Measurements from ENCODE around the gene RAPGEF2. TPM values are rescaled to one million over a fixed set of nuclear protein-coding genes. Genes with fewer than 3 reads are reported as not detected.

The RAPGEF2 gene
- total and polyA plus RNA-seq, 10 of the 15 experiments (the other 5 are each of a cell fraction or from before 2014, with no cell fraction given), result 0.31 to 24.0 (median 2.9) TPM

DNA sequence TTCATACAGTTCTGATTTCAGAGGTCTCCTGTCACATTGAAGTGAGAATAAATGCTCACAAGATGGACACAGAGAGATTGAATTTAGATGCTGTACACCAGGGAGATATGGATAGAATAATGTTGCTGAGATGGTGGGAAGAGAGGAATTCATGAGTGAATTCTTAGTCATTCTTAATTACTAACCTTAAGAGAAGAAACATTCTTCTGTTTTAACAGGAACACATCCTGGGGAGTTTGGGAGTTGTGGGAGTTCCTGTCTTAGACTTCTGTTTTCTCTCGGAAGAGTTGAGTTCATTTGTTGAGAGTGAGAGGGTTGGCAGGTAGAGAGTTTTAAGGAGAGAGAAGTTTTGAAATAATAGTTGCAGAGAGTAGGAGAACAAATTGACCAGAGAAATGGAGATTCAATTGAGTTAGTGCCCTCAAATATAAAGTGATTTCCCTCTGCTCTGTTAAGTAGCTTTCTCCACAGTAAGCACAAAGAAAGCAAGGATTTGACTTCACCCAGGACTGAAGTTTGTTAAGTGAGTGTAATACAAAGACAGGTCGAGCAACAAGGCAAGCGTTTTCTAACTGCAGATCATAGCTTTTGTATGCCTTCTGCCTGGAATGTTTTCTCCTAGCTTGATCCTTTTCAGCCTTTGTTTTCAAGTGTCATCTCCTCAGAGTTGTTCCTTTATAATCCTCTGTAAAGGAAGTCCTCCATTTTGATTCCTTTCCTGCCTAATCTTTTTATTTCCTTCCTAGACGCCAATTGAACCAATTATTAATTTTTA, 205.9 kb downstream of the RAPGEF2 start:
- H3K4me3 ChIP-seq, result no peak overlapping the region
- no TSS peak for BruUV-seq (replicated peaks)
- H3K4me1 ChIP-seq (ENCODE audit: control insufficient read depth, insufficient read depth, low read length), result no peaks in the 10 kb centered on the region
- no peaks in the 10 kb centered on the region for H3K79me2 ChIP-seq (ENCODE audit: control insufficient read depth, insufficient read depth, low read length)
- H2AFZ ChIP-seq (ENCODE audit: control insufficient read depth, low read depth, low read length), result no peak overlapping the region
- H3K9ac ChIP-seq (ENCODE audit: control insufficient read depth, insufficient read depth, low read length), result no peak overlapping the region
- 82% methylated on average over 4 of the region's 4 CpGs for WGBS (ENCODE audit: insufficient coverage, insufficient replicate concordance, low lambda C conversion rate, missing lambda C conversion rate)
- ChIA-PET CTCF (no interaction called here), RAD21 (ENCODE audit: unreplicated experiment) (no interaction called here), SMC1A (ENCODE audit: uncharacterized antibody, unreplicated experiment) (interaction anchor here (0.6 to 1.0 kb wide), 2 partner anchors 9 to 457 kb away, joined by 3 to 4 read pairs; no protein-coding TSS in a partner anchor), POLR2A (no interaction called here)
- no peak overlapping the region for H3K27ac ChIP-seq (ENCODE audit: control insufficient read depth, insufficient read depth)
- TF ChIP-seq, protein P1, sequence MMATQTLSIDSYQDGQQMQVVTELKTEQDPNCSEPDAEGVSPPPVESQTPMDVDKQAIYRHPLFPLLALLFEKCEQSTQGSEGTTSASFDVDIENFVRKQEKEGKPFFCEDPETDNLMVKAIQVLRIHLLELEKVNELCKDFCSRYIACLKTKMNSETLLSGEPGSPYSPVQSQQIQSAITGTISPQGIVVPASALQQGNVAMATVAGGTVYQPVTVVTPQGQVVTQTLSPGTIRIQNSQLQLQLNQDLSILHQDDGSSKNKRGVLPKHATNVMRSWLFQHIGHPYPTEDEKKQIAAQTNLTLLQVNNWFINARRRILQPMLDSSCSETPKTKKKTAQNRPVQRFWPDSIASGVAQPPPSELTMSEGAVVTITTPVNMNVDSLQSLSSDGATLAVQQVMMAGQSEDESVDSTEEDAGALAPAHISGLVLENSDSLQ (IDR thresholded peaks at IDR 0.05), result no peak
- TF ChIP-seq HDAC2 (IDR thresholded peaks at IDR 0.05) (no peak), ZNF217 (IDR thresholded peaks at IDR 0.05) (no peak), EZH2 (IDR thresholded peaks at IDR 0.05; ENCODE audit: borderline replicate concordance, control insufficient read depth, low read depth, low read length) (no peak)
- H3K27me3 ChIP-seq (replicated peaks in 1 of 2; ENCODE audit: control insufficient read depth in 2 of 2, insufficient read depth in 2 of 2, low read length in 1 of 2), result no peaks in the 10 kb centered on the region
- H3K36me3 ChIP-seq (ENCODE audit: control insufficient read depth in 2 of 2, insufficient read depth in 2 of 2, low read length in 1 of 2), result no peaks in the 10 kb centered on the region
- H4K20me1 ChIP-seq (ENCODE audit: control insufficient read depth, insufficient read depth), result no peaks in the 10 kb centered on the region
- in situ Hi-C loops (cut with MboI) (no loop called here), intact Hi-C loops (cut with micrococcal nuclease; ENCODE audit: unreplicated experiment) (no loop called here)
- H3K4me2 ChIP-seq (ENCODE audit: control insufficient read depth, insufficient read depth), result no peak overlapping the region
- H3K9me3 ChIP-seq (replicated peaks; ENCODE audit: control insufficient read depth, insufficient read depth, low read length), result peaks cover 2% of the 10 kb centered on the region; the same call in 1 of the 3 replicates
- ATAC-seq (no peak), FAIRE-seq (no peak), DNase-seq (ENCODE audit: low read depth, low spot score) (no peak)

DNA sequence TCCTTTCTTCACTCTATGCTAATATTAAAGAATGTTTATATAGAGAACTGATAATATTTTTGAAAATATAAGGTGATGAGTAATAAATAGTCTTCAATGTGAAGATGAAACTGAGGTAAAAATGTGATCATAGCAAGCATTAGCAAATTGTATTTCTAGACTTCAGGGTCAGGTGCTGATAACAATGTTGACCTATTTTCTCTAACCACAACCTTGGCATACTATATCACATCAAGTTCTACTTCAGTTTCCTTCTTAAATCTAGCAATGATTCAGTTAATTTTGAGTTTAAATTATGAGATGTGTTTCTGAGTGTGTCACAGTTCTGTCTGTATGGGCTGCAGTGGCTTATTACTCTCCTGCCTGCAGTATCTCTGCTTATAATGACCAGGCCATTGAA, 209.4 kb downstream of the RAPGEF2 start:
- intact Hi-C loops (cut with micrococcal nuclease; ENCODE audit: unreplicated experiment) (no loop called here), in situ Hi-C loops (cut with MboI) (no loop called here)
- H4K20me1 ChIP-seq (ENCODE audit: control insufficient read depth, insufficient read depth), result no peaks in the 10 kb centered on the region
- DNase-seq (ENCODE audit: low read depth, low spot score) (no peak), ATAC-seq (peak; percentile 41), FAIRE-seq (no peak)
- H3K4me2 ChIP-seq (ENCODE audit: control insufficient read depth, insufficient read depth), result no peak overlapping the region
- H3K79me2 ChIP-seq (ENCODE audit: control insufficient read depth, insufficient read depth, low read length), result no peaks in the 10 kb centered on the region
- no peak for TF ChIP-seq ATF7 (IDR thresholded peaks at IDR 0.05; ENCODE audit: low read depth)
- TF ChIP-seq ASH2L (IDR thresholded peaks at IDR 0.05; ENCODE audit: borderline replicate concordance, low read depth), result no peak
- no peak for TF ChIP-seq MXI1 (IDR thresholded peaks at IDR 0.05; ENCODE audit: low read depth, low read length)
- no peak for TF ChIP-seq RAD21 (IDR thresholded peaks at IDR 0.05; ENCODE audit: insufficient read depth, low read depth, low read length)
- no peak for TF ChIP-seq TAF1 (IDR thresholded peaks at IDR 0.05; ENCODE audit: borderline replicate concordance, low read depth, low read length)
- TF ChIP-seq SREBF1 (IDR thresholded peaks at IDR 0.05; ENCODE audit: low read length), result no peak
- TF ChIP-seq ZBTB11 (CRISPR knock-in tag; IDR thresholded peaks at IDR 0.05), result no peak
- no peak overlapping the region for H3K27ac ChIP-seq (ENCODE audit: control insufficient read depth, insufficient read depth)
- ChIA-PET POLR2A (no interaction called here), SMC1A (ENCODE audit: uncharacterized antibody, unreplicated experiment) (no interaction called here), RAD21 (ENCODE audit: unreplicated experiment) (no interaction called here), CTCF (interaction anchor here (1.2 kb wide), 1 partner anchor 108 kb away, joined by 4 read pairs; no protein-coding TSS in a partner anchor)
- H3K36me3 ChIP-seq (ENCODE audit: control insufficient read depth in 2 of 2, insufficient read depth in 2 of 2, low read length in 1 of 2), result no peaks in the 10 kb centered on the region
- H2AFZ ChIP-seq (ENCODE audit: control insufficient read depth, low read depth, low read length), result no peak overlapping the region
- no peaks in the 10 kb centered on the region for H3K4me1 ChIP-seq (ENCODE audit: control insufficient read depth, insufficient read depth, low read length)
- H3K4me3 ChIP-seq, result no peak overlapping the region
- H3K27me3 ChIP-seq (replicated peaks in 1 of 2; ENCODE audit: control insufficient read depth in 2 of 2, insufficient read depth in 2 of 2, low read length in 1 of 2), result no peaks in the 10 kb centered on the region
- H3K9me3 ChIP-seq (replicated peaks; ENCODE audit: control insufficient read depth, insufficient read depth, low read length), result no peaks in the 10 kb centered on the region
- H3K9ac ChIP-seq (ENCODE audit: control insufficient read depth, insufficient read depth, low read length), result no peak overlapping the region
- BruUV-seq (replicated peaks), result no TSS peak
